GM12874 (cell line): Measurements from ENCODE around the gene PGLYRP3.

Experiments
- TF ChIP-seq, protein P1 (sequence below): IDR thresholded peaks from 2 replicates; pipeline ENCODE4 v1.5.1; 2011; ENCODE audit warnings: low read depth, mild to moderate bottlenecking, control low read depth, low read length, moderate library complexity; ENCODE audit not compliant: insufficient read depth

PGLYRP3 gene

GRCh38 chr1:153358691-153358975 is 45.9 kb upstream of the PGLYRP3 start:
- TF ChIP-seq, protein P1, sequence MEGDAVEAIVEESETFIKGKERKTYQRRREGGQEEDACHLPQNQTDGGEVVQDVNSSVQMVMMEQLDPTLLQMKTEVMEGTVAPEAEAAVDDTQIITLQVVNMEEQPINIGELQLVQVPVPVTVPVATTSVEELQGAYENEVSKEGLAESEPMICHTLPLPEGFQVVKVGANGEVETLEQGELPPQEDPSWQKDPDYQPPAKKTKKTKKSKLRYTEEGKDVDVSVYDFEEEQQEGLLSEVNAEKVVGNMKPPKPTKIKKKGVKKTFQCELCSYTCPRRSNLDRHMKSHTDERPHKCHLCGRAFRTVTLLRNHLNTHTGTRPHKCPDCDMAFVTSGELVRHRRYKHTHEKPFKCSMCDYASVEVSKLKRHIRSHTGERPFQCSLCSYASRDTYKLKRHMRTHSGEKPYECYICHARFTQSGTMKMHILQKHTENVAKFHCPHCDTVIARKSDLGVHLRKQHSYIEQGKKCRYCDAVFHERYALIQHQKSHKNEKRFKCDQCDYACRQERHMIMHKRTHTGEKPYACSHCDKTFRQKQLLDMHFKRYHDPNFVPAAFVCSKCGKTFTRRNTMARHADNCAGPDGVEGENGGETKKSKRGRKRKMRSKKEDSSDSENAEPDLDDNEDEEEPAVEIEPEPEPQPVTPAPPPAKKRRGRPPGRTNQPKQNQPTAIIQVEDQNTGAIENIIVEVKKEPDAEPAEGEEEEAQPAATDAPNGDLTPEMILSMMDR, result no peak

DNA sequence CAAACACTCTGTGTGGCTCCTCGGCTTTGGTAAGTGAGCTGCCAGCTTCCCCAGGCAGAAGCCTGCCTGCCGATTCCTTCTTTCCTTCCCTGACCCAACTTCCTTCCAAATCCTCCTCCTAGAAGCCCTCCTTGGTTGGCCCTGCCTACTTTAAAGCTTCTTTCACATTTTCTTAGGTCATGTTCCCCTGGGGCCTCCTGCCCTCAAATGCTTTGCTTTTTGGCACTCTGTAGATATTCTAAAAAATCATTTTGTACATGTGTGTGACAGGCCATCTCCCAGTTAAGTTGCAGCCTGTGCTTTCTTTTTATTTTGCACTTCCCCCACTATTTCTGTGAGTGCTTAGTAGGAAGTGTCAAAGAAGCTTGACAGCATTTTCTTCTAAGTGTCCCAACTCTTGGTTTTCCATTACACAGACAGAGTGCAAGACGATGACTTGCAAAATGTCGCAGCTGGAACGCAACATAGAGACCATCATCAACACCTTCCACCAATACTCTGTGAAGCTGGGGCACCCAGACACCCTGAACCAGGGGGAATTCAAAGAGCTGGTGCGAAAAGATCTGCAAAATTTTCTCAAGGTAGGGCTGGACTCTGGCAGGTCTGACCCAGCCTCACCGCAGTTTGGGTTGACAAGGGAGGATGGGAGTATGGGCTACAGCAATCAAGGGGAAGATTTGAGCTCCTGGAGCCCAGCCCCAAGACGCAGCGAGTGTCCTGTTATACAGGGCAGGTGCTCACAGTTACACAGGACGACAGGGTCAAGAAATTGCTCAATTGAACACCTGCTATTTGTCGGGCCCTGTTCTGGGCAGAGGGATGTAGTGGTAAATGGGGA is 45.3 kb upstream of the PGLYRP3 start, which contains the start of gene S100A9:
S100A9 (plus strand) TSS at position 2 of the 838 bp plus-strand sequence; CDS start at position 432, 430 bp downstream.
- TF ChIP-seq, protein P1, result no peak

GRCh38 chr1:153357076-153357852 is 44.5 kb upstream of the PGLYRP3 start:
- TF ChIP-seq, protein P1, result no peak

- TF ChIP-seq, protein P1, result no peak
Observed at GRCh38 chr1:153356392-153357075, 43.8 kb upstream of the PGLYRP3 start.

DNA sequence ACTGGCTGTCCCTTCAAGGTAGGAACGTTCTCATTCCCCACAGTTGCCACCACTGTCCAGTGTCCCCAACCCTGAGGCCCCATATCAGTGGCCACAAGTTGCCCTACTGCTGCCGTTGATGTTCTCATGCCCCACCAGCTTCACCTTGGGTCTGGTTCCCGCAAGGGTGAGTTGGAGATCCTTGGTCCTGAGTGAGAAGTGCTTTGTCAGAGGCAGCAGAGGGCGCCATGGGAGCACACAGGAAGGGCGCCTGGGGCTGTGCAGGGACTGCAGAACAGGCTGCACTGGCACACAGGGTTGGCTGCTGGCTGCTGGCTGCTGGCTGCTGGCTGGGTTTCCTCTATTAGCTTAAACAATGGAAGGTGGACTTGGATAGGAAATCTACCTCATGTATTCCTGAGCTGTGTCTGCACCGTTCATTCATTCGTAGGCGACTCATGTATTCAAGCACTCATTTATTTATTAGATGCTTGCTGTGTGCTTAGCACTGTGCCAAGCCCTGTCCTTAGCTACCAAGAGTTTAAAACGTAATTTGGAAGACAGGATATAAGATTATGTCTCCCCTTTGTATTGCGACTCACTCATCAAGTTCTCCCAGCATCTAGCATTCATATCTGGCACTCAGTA is 42.8 kb upstream of the PGLYRP3 start:
- TF ChIP-seq, protein P1, result peak; percentile 74

GRCh38 chr1:153354515-153355193 is 41.9 kb upstream of the PGLYRP3 start:
- TF ChIP-seq, protein P1, result no peak
